ENCODE measurements around the gene ALK. TPM values are rescaled to one million over a fixed set of nuclear protein-coding genes. Genes with fewer than 3 reads are reported as not detected.

ALK gene
- total RNA-seq, 2 donors from 2014 or later = 0.19 TPM; not detected in 1

DNA sequence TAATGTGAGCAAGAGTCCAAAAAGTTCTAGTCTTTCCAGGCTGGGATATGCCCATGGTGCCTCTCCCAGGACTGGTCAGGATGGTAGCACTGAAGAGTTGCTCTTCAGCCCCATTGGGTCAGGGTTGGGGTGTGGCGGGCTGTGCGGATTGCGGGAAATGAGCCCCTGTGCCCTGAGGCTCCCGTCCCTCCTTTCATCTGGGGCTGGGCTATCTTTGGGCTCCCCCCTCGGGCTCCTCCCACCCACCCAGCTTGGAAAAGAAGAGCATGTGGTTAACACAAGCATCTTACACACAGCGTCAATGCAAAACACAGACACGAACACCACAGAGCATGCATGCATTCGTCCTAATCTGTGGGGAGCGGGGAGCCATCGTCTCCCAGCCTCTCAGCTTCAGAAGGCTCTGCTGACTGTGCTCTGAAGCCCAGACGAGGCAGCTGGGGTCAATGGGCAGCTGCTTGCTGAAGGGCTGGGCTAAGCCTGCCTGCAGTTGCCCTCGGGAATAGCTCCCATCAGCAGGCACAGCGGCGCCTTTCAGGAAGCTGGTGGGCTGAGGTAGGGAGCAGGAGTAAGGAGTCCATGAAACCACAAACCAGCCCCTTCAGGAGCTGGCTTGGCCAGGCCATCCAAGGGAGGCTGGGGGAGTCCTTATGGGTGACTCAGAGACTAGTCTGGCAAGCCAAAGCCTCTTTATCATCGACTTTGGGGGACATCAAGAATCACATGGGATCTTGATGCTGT is 693.3 kb downstream of the ALK start:
- intact Hi-C loops (cut with DNase I) = no loop called here

DNA sequence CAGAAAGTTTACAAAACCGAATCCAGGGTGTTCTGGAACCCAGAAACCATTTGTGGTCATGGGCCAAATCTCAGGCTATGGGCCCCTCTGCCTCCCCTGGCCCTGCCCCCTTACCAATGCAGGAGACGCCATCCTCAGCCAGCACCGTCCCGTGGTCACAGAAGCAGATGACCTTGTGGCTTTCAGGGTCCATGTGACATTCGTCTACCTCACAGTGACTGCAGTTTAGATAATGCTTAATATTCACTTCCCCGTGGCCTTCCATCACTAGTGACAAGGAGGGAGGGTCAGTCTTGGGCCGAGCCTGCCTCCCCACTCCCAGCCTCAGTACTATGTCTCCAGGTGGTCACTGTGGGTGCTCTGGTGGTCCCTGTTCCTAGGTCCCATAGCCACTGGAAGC is 694.6 kb downstream of the ALK start:
- Histone ChIP-seq H3K27me3 (no peaks in the 10 kb centered on the region), H3K4me3 (no peak overlapping the region), H3K36me3 (no peaks in the 10 kb centered on the region), H3K9me3 (no peaks in the 10 kb centered on the region), H3K4me1 (no peaks in the 10 kb centered on the region), H3K27ac (no peak overlapping the region), H3K9ac (ENCODE audit: low read depth in 2 of 2, low read length in 2 of 2) (no peak overlapping the region)
- no peak for DNase-seq
- intact Hi-C loops (cut with DNase I) = no loop called here
- TF ChIP-seq, protein P1, sequence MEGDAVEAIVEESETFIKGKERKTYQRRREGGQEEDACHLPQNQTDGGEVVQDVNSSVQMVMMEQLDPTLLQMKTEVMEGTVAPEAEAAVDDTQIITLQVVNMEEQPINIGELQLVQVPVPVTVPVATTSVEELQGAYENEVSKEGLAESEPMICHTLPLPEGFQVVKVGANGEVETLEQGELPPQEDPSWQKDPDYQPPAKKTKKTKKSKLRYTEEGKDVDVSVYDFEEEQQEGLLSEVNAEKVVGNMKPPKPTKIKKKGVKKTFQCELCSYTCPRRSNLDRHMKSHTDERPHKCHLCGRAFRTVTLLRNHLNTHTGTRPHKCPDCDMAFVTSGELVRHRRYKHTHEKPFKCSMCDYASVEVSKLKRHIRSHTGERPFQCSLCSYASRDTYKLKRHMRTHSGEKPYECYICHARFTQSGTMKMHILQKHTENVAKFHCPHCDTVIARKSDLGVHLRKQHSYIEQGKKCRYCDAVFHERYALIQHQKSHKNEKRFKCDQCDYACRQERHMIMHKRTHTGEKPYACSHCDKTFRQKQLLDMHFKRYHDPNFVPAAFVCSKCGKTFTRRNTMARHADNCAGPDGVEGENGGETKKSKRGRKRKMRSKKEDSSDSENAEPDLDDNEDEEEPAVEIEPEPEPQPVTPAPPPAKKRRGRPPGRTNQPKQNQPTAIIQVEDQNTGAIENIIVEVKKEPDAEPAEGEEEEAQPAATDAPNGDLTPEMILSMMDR (IDR thresholded peaks at IDR 0.05) = no peak

More for the DNA sequence above, 693.3 kb downstream of the ALK start:
- Histone ChIP-seq H3K4me1 (no peaks in the 10 kb centered on the region), H3K27ac (no peak overlapping the region), H3K9ac (ENCODE audit: low read depth in 2 of 2, low read length in 2 of 2) (no peak overlapping the region), H3K4me3 (no peak overlapping the region), H3K27me3 (no peaks in the 10 kb centered on the region), H3K36me3 (no peaks in the 10 kb centered on the region), H3K9me3 (no peaks in the 10 kb centered on the region)
- DNase-seq = no peak
- TF ChIP-seq, protein P1 (IDR thresholded peaks at IDR 0.05) = no peak

DNA sequence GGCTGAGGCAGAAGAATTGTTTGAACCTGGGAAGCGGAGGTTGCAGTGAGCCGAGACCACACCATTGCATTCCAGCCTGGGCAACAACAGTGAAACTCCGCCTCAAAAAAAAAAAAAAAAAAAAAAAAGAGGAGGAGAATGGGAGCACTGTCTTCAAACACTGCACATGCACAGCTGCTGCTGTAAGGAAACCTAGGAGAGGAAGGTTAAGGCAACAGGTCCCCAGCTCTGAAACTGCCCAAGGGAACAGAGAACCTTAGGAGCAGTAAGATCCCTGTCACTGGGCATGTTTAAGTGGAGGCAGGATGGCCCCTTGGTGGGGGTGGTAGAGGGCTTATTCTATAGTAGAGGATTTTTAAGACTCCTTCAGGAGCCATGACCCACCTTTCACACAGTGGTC is 695.0 kb downstream of the ALK start:
- no peak overlapping the region for H3K27ac ChIP-seq
- no peak overlapping the region for H3K4me3 ChIP-seq
- H3K9ac ChIP-seq (ENCODE audit: low read depth in 2 of 2, low read length in 2 of 2) = no peak overlapping the region
- intact Hi-C loops (cut with DNase I) = no loop called here
- DNase-seq = no peak
- H3K36me3 ChIP-seq = no peaks in the 10 kb centered on the region
- TF ChIP-seq, protein P1 (IDR thresholded peaks at IDR 0.05) = no peak
- no peaks in the 10 kb centered on the region for H3K27me3 ChIP-seq
- no peaks in the 10 kb centered on the region for H3K4me1 ChIP-seq
- no peaks in the 10 kb centered on the region for H3K9me3 ChIP-seq

DNA sequence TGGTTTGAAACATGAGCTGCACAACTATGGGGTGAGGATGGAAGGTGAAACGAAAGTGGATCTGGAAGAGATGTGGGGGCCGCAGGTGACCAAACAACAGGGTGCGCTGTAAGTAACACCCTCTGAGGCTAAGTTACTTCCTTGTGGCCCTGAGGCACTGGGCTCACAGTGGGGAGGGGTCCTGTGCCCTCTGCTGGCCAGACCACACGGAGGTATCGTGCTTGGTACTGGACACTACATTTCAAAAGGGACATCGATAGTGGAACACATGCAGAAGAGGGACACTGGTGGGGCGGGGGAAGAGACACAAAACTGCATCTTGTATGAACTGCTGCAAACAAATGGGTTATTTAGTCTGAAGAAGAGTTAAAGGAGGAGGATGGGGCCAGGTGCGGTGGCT is 695.6 kb downstream of the ALK start:
- H3K27ac ChIP-seq = no peak overlapping the region
- no peaks in the 10 kb centered on the region for H3K27me3 ChIP-seq
- TF ChIP-seq, protein P1 (IDR thresholded peaks at IDR 0.05) = no peak
- H3K9me3 ChIP-seq = no peaks in the 10 kb centered on the region
- H3K4me3 ChIP-seq = no peak overlapping the region
- intact Hi-C loops (cut with DNase I) = no loop called here
- H3K9ac ChIP-seq (ENCODE audit: low read depth in 2 of 2, low read length in 2 of 2) = no peak overlapping the region
- no peak for DNase-seq
- no peaks in the 10 kb centered on the region for H3K36me3 ChIP-seq
- no peaks in the 10 kb centered on the region for H3K4me1 ChIP-seq

DNA sequence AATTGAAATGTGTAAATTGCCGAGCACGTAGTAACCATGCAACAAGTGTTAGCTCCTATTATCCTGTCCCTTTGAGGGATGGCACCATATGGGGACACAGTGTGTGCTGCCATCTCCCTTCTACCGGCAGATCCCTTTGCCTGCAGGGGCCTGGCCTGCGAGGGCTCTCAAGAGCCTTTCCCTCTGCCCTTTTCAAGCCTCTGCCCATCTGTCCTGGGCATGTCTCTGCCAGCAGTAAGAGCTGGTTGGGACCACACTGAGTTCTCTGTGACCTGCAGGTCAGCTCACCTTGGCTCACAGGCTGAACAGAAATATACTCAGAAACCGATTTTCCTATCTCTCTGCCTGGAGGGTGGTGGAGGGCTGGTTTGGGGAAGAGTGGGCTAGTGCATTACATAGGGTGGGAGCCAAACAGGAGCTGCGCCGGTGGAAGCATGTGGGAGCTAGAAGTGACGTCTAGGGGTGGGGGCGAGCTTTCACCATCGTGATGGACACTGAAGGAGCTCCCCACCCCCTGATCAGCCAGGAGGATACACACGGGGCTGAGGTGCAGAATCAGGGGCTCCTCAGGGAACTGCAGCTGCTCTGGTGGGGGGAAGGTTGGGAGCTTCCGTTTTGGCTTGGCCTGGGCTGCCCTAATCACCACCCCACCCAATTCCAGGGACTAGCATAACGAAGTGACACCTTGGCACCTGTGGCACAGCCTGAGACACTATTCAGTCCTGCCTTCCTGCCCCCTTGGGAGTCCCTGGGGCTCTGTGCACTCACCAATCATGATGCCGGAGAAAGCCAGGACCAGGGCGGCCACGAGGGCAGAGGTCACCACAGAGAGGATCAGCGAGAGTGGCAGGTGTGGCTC is 696.5 kb downstream of the ALK start:
- no peak for DNase-seq
- H3K4me3 ChIP-seq = no peak overlapping the region
- intact Hi-C loops (cut with DNase I) = no loop called here
- TF ChIP-seq, protein P1 (IDR thresholded peaks at IDR 0.05) = no peak
- no peaks in the 10 kb centered on the region for H3K27me3 ChIP-seq
- H3K27ac ChIP-seq = no peak overlapping the region
- no peaks in the 10 kb centered on the region for H3K36me3 ChIP-seq
- no peaks in the 10 kb centered on the region for H3K9me3 ChIP-seq
- H3K9ac ChIP-seq (ENCODE audit: low read depth in 2 of 2, low read length in 2 of 2) = no peak overlapping the region
- no peaks in the 10 kb centered on the region for H3K4me1 ChIP-seq

Measured in colonic mucosa (tissue), 4 donors.